ENCODE results near the gene CD34. TPM values are rescaled to one million over a fixed set of nuclear protein-coding genes. Genes with fewer than 3 reads are reported as not detected.

CD34 gene
- total RNA-seq, 1 donor from 2014 or later: 16.9 TPM

- no peak for DNase-seq (ENCODE audit: low read depth, low spot score)
Observed at GRCh38 chr1:207833381-207833780, 77.5 kb downstream of the CD34 start.

- no peak for DNase-seq (ENCODE audit: low read depth, low spot score)
Observed at GRCh38 chr1:207832796-207833195, 78.1 kb downstream of the CD34 start.

GRCh38 chr1:207831517-207832327 is 79.2 kb downstream of the CD34 start:
- no peak for DNase-seq (ENCODE audit: low read depth, low spot score)

Other genes starting within 250 kb of the CD34 start
- 133 and 158 TPM in 2 replicates for gene CD46, start 159.1 kb downstream of the CD34 start, total RNA-seq